Stimulated activated CD8-positive, alpha-beta memory T cell treated with anti-CD3 and anti-CD28 coated beads, Interleukin-4, amount 100 ng/mL, for 1 hour (primary cell): Measurements from ENCODE around the gene GCAT.
"Not testable (repeated sequence)": the region's sequence is repeated elsewhere in the genome, so short reads cannot be mapped to it uniquely, and the experiment has no call there.

Experiments used
- DNase-seq, 2 donors: peaks; one replicate each; pipeline ENCODE4 v3.0.0-alpha.2; 2020; ENCODE audit warnings: low read depth in 2 of 2, low spot score in 1 of 2

Gene GCAT

DNA sequence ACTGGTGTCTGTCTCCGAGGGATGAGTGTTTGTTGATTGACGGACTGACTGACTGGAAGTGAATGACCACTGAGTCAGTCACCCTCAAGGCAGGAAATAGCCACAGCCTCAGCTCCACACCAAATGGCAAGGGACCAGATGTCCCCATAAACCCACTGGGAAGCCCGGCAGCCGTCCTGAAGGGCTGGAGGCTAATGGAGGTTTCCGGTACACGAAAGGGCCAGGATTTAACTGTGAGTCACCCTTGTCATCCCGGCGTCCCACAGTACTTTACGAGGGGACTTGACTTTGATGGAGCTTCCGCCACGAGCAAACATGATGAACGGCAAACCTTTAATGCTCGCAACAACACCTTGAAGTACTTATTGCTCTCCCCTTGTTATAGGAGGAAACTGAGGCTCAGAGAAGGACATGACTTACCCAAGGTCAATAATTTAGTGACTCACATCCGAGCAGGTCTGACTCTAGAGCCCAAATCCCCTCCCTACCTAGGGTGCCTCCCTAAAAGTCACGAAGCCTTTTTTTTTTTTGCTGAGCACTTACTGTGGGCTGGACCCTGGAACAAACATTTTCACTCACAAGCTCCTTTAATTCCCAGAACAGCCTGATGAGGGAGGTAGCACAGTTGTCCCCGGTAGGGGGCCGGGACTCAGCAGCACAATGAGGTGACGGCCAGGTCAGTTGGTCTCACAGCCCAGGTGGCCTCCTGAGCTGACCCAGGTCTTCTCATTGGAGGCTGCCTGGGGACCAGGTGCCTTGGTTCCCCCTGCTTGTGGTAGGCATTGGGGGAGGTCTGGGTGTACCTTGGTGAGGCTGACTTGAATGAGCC, 25.2 kb upstream of the GCAT start:
- no peak for DNase-seq

- DNase-seq: no peak
These were observed 22.8 kb upstream of the GCAT start for GRCh38 chr22:37784829-37785495.

- DNase-seq: no peak
These were observed 17.5 kb upstream of the GCAT start for GRCh38 chr22:37790234-37790633.

DNA sequence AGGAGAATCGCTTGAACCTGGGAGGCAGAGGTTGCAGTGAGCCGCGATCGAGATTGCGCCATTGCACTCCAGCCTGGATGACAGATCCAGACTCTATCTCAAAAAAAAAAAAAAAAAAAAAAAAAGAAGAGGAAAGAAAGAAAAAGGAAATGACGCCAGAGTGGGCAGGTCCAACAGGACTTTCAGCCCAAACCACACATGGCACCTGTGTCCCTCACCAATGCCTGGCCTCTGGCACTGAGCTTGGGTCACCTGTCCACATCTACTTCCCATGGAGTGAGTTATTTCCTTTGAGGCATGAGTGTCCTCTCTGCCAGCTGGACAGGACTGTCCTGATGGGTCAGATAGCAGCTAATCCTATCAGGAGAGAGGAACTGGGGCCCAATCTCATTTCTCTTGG, 15.2 kb upstream of the GCAT start:
- DNase-seq: no peak

DNA sequence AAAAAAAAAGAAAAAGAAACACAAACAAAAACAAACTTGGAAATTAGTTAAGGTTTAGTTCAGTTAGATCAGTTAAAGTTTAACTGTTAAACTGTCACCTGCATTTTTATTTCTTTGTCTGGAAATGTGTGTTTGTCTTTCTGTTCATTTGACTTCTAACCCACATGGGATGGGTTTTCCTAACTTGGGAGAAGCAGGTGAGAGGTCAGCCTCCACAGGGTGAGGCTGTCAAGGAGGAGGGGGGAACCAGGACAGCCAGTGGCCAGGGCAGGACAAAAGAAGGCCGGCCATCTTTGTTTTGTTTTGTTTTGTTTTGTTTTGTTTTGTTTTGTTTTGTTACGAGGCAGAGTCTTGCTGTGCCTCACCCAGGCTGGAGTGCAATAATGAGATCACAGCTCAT, 13.4 kb upstream of the GCAT start:
- DNase-seq: no peak

DNA sequence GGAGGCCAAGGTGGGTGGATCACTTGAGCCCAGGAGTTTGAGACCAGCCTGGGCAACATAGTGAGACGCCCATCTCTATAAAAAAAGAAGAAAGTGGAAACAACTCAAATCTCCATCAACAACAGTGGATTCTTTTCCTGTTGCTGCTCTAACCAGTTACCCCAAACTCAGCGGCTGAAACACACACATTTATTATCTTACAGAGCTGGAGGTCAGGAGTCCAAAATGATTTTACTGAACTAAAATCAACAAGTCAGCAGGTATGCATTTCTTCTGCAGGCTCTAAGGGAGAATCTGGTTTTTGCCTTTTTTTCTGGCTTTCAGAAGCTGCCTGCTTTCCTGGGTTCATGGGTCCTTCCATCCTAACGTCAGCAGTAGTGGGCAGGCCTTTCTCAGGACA, 11.7 kb upstream of the GCAT start:
- DNase-seq: no peak

- not testable (repeated sequence) for DNase-seq
These were observed 10.5 kb upstream of the GCAT start for GRCh38 chr22:37797259-37797658.

- DNase-seq: no peak
These were observed 9.7 kb upstream of the GCAT start for GRCh38 chr22:37797874-37798500.

DNA sequence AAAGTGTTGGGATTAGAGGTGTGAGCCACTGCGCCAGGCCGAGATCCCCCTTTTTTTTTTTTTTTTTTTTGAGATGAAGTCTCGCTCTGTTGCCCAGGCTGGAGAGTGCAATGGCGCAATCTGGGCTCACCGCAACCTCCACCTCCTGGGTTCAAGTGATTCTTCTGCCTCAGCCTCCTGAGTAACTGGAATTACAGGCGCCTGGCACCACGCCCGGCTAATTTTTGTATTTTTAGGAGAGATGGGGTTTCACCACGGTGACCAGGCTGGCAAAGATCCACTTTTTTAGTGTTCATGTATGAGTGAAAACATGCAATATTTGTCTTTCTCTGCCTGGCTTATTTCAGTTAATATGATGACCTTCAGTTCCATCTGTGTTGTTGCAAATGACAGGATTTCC, 7.8 kb upstream of the GCAT start:
- not testable (repeated sequence) for DNase-seq

DNA sequence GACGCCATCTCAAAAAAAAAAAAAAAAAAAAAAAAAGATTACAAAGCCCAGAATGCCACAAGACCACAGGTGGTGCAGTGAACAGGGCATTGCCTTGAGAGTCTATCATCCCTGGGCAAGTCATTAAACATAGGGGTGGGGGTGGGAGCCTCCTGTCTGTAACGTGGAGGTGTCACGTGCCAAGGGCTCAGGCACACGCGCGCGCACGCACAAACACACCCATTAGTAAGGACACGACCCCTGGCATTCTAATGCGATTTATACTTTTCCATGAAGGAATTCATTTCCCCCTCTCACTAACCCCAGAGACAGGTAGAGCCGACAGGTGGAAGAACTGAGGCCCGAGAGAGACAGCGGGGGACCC, 5.8 kb upstream of the GCAT start:
- DNase-seq: no peak

GRCh38 chr22:37802310-37803194, 5.2 kb upstream of the GCAT start:
- DNase-seq: no peak

GRCh38 chr22:37803195-37803638, 4.5 kb upstream of the GCAT start:
- no peak for DNase-seq

DNA sequence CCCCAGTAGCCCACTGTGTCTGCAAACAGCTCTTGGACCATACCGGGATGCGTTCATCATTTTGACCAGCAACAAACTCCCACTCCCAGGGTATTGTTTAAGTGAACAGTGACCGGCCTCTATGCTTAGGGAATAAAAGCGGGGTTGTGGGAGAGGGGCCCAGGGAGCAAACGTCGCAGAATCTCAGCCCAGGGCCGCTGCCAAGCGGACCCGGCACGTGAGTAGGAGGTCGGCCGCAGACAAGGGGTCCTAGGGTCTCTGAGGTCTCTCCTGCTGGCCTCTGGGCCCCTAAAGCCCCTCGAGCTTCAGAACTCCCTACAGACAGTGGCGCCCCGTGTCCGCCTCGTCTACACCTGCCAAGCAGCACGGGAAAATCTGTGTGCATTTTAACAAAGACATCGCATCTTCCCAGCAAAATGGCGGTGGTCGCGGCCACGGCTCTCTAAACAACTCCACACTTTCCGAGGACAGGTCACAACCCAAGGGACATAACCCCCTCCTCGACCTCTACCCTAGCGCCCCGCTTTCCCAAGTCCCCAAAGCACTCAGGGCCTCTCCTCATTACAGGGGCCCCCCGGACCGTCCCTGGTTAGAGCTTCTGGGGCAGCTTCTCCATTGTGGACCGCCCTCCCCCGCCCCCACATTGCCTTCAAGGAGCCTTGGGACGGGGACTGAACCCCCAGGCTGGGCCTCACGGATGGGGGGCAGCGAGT, 3.9 kb upstream of the GCAT start:
- DNase-seq: no peak

DNA sequence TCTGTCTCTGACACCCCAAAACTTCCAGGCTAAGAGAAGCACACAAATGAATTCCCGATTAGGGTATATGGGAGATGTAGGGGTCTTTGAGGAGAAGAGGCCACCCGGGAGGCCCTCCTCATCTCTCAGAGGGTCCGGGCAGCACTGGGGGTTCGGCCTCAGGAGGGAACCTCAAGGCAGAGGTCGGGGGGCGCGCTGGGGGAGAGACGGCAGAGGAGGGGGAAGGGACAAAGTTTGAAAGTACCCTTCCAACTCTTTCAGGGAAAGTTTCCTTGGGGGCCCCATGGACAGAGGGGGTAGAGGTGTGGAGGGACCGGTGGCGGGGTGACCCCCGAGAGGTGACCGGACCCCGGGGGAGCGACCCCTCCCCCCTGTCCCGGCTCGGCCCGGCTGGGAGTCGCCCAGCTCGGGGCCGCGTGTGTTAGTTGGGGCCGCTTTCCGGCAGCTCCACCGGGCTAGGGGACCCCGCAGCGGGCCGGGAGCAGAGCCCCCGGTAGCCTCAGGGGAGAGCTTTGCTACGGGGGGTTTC, 3.3 kb upstream of the GCAT start:
- no peak for DNase-seq

DNA sequence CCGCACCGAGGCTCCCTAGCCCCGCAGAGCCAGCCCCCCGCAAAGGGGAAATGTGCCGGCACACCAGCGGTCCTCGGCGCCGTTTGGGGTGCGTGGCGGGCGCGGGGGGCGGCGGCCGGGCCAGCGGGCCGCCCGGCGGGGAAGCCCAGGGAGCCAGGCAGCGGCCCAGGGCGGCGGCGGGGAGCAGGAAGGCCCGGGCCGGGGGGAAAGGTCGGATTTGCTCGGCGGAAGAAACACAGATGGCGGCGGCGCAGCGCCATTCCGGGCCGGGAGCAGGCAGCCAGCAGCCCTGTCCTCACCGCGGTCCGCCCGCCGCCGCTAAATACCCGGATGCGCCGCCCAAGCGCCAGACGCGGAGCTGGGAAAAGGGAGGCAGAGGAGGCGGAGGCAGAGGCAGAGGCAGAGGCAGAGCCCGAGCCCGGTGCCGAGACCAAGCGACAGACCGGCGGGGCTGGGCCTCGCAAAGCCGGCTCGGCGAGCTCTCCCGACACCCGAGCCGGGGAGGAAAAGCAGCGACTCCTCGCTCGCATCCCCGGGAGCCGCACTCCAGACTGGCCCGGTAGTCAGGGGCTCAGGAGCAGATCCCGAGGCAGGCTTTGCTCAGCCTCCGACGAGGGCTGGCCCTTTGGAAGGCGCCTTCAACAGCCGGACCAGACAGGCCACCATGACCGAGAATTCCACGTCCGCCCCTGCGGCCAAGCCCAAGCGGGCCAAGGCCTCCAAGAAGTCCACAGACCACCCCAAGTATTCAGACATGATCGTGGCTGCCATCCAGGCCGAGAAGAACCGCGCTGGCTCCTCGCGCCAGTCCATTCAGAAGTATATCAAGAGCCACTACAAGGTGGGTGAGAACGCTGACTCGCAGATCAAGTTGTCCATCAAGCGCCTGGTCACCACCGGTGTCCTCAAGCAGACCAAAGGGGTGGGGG, 2.6 kb upstream of the GCAT start:
- peak in 1 of 2 donors; percentile 22 for DNase-seq

DNA sequence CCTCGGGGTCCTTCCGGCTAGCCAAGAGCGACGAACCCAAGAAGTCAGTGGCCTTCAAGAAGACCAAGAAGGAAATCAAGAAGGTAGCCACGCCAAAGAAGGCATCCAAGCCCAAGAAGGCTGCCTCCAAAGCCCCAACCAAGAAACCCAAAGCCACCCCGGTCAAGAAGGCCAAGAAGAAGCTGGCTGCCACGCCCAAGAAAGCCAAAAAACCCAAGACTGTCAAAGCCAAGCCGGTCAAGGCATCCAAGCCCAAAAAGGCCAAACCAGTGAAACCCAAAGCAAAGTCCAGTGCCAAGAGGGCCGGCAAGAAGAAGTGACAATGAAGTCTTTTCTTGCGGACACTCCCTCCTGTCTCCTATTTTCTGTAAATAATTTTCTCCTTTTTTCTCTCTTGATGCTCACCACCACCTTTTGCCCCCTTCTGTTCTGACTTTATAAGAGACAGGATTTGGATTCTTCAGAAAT, 1.9 kb upstream of the GCAT start:
- DNase-seq: no peak

- no peak for DNase-seq
These were observed 1.1 kb upstream of the GCAT start for GRCh38 chr22:37806409-37807333.

DNA sequence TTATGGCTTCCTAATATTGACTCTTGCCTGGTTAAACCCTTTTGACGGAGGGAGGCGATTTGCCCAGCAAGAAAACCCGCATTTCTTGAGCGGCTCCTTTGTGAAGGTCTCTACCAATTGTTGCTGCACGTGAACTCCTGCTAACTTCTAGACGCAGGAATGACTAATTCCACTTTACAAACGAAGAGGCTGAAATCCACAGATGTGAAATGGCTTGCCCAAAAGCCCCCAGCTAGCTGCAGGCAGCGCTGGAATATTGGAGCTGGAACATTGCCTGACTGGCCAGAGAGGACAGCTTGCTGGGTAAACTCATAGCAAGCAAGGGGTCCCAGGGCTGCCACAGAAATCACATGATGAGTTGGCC, 542 bp downstream of the GCAT start:
- DNase-seq: no peak
